H1 (cell line): ENCODE results near the gene TKFC. TPM values are rescaled to one million over a fixed set of nuclear protein-coding genes. Genes with fewer than 3 reads are reported as not detected.

Source experiments
- EGR1 ChIP-seq: IDR thresholded peaks from 2 replicates; pipeline ENCODE4 v1.6.1; 2011; ENCODE audit warnings: low read depth, low read length, borderline replicate concordance
- EP300 ChIP-seq, 2 experiments: IDR thresholded peaks; 1 replicate in 1 of 2; 2 replicates in 1 of 2; pipeline ENCODE4 v1.6.1; 2011 to 2012; ENCODE audit warnings: low read depth in 2 of 2, low read length in 2 of 2, mild to moderate bottlenecking in 2 of 2, borderline replicate concordance in 1 of 2, inconsistent platforms in 1 of 2, moderate library complexity in 1 of 2
- FOSL1 ChIP-seq: IDR thresholded peaks from 2 replicates; pipeline ENCODE4 v1.6.1; 2011; ENCODE audit warnings: mild to moderate bottlenecking, low read depth, low read length, moderate library complexity; ENCODE audit not compliant: insufficient read depth
- JUND ChIP-seq: IDR thresholded peaks from 2 replicates; pipeline ENCODE4 v1.6.1; 2011; ENCODE audit warnings: mild to moderate bottlenecking, improper control_type of control experiment, low read length
- KDM5A ChIP-seq: fragments of 200-600 bp; IDR thresholded peaks from 2 replicates; pipeline ENCODE4 v1.7.1; 2012; ENCODE audit warnings: mild to moderate bottlenecking, low read length, inconsistent platforms, mixed read lengths
- POU5F1 ChIP-seq: IDR thresholded peaks from 2 replicates; pipeline ENCODE4 v1.6.1; 2011; ENCODE audit warnings: low read depth, mild to moderate bottlenecking, low read length, moderate library complexity
- SUZ12 ChIP-seq: fragments of 200-600 bp; sonication (generic); IDR thresholded peaks from 2 replicates; pipeline ENCODE4 v1.6.1; 2012; ENCODE audit warnings: mild to moderate bottlenecking, inconsistent platforms, low read length, moderate library complexity, mixed read lengths
- polyA plus RNA-seq, 7 experiments: library from polyadenylated mRNA; depleted of rRNA in 3 of 7; stranded (reverse) in 5 of 7; unstranded in 2 of 7; fragments of >200 nt in 5 of 7; fragments of 200-250 nt in 2 of 7; gene quantifications; 1 replicate in 5 of 7; 2 replicates in 1 of 7; 4 replicates in 1 of 7; pipeline versions ENCODE4 v1.2.1 to v1.2.3, GENCODE V29; 2011 to 2013; ENCODE audit warnings: missing spikeins in 2 of 7, mixed read lengths in 2 of 7
- total RNA-seq: library from RNA; stranded (reverse); fragmentation: NEBNext Ultra II Directional; extraction: Animal tissue kit (Norgen Biotek cat#: 25700); gene quantifications from 2 replicates; pipeline ENCODE4 v1.2.1, GENCODE V29; 2021

Gene TKFC
- total and polyA plus RNA-seq, 2 of the 8 experiments (the other 6 are each of a cell fraction or from before 2014, with no cell fraction given): 53.5 to 55.0 TPM

- TF ChIP-seq SUZ12 (no peak), EGR1 (no peak), FOSL1 (no peak), POU5F1 (no peak), EP300 (IDR thresholded peaks at IDR 0.05; ENCODE audit: borderline replicate concordance in 1 of 2, low read depth in 2 of 2, low read length in 2 of 2) (no peak), JUND (no peak), KDM5A (no peak)
These were observed 13.2 kb downstream of the TKFC start (continued) for GRCh38 chr11:61345954-61346843.
